Esophagus mucosa (tissue), 1 donor: Measurements from ENCODE around the gene ZNF784. TPM values are rescaled to one million over a fixed set of nuclear protein-coding genes. Genes with fewer than 3 reads are reported as not detected.
A peak's percentile ranks its signal among the peaks of the same experiment; 100 is the strongest.

Experiments used
- ATAC-seq: fragments of 200-7000 bp; cut with Tn5 transposase; one replicate; pipeline ENCODE4 v1.9.1; 2020
- total RNA-seq: library from RNA; stranded (reverse); gene quantifications from one replicate; pipeline ENCODE4 v1.2.4, GENCODE V29; 2023
- donor health status: DM: yes; HTN: yes; CAD: no.

Gene ZNF784
- total RNA-seq, 1 donor from 2014 or later, result 3.8 TPM

DNA sequence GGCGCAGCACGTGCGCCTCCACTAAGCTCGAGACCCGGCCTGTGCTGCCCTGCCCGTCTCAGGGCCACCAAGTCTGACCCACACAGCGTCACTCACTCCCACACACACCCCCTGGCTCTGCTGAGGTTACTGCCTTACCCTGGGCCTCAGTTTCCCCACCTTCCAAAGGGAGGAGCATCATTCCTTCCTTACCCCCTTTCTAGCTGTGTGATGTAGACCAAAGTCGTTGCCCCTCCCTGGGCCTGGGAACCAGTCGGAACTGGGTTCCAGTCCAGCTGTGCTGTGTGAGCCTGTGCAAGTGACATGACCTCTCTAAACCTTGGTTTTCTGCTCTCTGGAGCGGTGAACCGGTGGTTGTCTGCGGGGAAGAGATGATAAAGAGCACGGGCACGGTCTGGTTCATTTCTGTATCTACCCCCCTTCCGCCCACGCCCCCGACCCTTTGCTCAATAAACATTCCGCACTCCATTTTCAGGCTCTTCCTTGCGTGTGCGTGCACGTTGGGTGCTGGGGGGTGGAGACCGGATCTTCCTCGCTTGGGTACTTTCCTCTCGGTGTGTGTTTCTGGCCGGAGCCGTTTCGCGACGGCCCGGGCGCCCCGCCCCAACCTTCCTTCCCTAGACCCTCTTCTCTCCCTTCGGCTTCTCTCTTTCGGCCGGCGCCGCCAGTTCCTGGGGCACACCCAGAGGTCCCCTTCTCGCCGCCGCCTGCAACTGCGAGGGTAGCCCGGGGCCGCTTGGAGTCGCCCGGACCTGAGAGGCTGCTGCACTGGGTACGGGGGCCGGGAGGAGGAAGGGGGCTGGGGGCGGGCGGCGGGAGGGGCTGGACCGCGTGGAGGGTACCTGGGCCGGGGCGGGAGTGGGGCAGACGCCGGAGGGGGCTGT, 18.9 kb upstream of the ZNF784 start, which contains the start of gene ZNF581:
ZNF581 (plus strand) TSS at position 647 of the 884 bp plus-strand sequence. CDS start 923 bp downstream, outside the sequence.
- peak; percentile 64 for ATAC-seq

GRCh38 chr19:55642153-55643002, 18.0 kb upstream of the ZNF784 start:
- ATAC-seq, result peak; percentile 20

GRCh38 chr19:55641426-55642152, 17.2 kb upstream of the ZNF784 start:
- ATAC-seq, result no peak

- ATAC-seq, result peak; percentile 34
Observed at GRCh38 chr19:55640577-55641425, 16.4 kb upstream of the ZNF784 start, which contains the start of gene ZNF580. TSS of gene ZNF580 (plus strand) at chr19:55641002. CDS start at chr19:55642509, 1,507 bp downstream.

DNA sequence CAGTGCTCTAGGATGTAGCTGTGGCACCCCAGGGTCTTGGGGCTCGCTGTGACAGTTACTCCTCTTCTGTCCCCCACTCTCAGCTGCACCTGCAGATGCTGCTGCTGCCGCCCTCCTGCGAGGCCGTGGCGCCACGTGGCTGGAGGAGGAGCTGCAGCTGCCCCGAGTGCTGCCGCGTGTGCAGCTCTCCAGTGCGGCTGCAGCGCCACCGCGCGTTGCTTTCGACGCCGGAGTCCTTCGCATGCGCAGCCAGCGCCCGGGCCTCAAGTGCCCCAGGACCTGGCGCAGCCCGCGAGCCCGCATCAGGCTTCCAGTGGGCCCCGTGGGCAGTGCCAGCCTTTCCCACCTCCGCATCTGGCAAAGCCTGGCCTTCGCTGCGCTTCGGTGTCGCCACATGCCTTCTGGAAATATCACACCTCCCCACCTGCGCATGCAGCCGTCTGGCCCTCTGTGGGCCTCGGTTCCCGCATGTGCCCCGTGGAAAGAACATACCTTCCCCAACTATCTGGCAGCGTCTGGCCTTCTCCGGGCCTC, 15.7 kb upstream of the ZNF784 start:
- peak; percentile 41 for ATAC-seq

DNA sequence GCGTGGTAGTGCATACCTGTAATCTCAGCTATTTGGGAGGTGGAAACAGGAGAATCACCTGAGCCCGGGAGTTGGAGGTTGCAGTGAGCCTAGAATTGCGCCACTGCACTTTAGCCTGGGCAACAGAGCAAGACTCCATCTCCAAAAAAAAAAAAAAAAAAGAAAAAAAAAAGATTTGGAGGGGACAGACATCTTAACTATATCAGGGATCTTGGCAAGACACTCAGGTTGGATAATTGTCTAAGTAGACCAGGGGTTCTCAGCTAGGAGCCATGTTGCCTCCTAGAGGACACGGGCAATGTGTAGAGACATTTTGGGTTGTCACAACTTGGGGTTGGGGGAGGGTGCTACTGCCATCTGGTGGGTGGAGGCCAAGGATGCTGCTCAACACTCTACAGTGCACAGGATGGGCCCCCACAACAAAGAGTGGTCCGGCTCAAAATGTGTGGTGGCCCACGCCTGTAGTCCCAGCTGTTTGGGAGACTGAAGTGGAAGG, 14.5 kb upstream of the ZNF784 start:
- ATAC-seq, result no peak

DNA sequence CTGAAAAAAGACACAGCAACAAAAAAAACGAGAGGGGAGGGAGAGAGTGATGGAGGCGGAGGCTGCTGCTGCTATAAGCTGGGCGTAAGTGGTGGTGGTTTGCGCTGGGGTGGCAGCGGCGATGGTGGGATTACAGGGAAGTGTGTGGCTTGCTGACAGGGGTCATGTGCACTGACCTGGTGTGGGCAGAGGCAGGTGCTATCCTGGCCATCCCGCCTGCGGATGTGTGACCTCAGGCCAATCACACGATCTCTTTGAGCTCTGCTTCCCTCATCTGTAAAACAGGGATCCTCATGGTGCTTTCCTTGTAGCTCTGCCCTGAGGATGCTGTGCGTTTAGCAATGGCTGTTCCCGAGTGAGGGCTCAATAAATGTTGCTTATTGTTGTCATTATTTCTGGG, 13.2 kb upstream of the ZNF784 start:
- ATAC-seq, result no peak

- ATAC-seq, result no peak
Observed at GRCh38 chr19:55636723-55637122, 12.4 kb upstream of the ZNF784 start.

GRCh38 chr19:55635856-55636440, 11.6 kb upstream of the ZNF784 start:
- ATAC-seq, result no peak

- ATAC-seq, result peak; percentile 3
Observed at GRCh38 chr19:55635334-55635717, 11.0 kb upstream of the ZNF784 start.

DNA sequence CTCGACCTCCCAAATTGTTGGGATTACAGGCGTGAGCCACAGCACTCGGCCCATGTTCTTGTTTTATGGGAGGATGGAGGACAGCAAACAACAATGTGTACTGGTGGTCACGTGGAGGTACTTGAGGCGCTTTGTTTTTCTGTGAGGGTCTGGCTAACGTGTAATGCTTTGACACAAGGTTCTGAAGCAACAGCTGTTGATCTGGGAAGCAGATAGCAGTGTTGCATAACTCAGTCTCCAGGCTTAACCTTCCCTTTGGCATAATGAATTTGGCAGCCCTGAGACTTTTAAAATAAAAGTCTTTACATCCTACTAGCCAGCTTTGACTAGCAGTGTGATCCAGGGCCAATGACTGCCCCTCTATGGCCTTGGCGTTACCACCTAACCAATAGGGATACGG, 9.5 kb upstream of the ZNF784 start:
- ATAC-seq, result no peak

DNA sequence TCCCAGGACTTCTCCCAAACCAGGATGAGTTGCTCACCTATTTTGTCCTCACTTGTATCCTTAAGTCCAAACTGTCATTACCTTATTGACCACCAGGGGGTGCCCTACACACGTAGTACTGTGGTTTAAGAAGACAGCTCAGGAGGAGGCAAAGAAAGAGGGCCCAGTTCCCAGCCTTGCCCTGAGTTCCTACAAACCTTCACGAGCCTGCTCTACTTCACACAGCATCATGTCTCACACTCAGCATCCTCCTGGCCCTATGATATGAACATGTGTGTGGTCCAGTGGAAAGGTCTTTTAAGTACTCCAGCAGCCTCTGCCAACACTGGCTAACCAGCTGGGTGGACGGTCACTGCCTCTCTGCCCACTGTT, 8.1 kb upstream of the ZNF784 start:
- ATAC-seq, result peak; percentile 77

- ATAC-seq, result no peak
Observed at GRCh38 chr19:55626350-55626749, 2.0 kb upstream of the ZNF784 start.

DNA sequence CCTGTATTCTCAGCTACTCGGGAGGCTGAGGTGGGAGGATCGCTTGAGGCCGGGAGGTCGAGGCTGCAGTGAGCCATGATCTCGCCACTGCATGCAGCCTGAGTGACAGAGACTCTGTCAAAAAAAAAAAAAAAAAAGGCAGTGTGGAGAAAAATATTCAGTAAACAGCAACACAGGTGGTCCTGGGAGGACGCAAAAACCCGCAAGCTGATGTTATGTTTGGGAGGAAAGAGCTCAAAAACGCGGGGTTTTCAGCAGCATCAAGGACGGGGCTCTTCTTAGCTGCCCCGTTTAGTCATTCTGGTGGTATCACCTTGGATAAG, 599 bp upstream of the ZNF784 start:
- ATAC-seq, result no peak

DNA sequence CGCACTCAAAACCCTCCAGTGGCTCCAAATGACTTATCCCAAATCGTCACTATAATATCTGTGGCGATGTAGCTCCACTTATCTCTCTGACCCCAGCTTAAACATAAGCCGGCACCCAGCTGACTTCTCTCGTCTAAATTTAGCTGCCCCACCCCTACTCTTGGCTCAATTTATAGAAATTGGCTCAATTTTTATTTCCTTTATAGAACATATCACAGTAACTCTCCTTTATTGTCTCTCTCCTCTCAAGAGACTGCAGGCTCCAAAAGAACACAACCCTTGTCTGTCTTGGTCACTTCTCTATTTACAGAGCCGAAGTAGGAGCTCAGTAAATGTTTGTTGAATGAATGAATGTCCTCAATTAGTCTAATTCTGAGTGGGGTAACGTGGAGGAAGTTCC, 805 bp downstream of the ZNF784 start:
- no peak for ATAC-seq

GRCh38 chr19:55623130-55623529, 1.2 kb downstream of the ZNF784 start:
- ATAC-seq, result no peak

DNA sequence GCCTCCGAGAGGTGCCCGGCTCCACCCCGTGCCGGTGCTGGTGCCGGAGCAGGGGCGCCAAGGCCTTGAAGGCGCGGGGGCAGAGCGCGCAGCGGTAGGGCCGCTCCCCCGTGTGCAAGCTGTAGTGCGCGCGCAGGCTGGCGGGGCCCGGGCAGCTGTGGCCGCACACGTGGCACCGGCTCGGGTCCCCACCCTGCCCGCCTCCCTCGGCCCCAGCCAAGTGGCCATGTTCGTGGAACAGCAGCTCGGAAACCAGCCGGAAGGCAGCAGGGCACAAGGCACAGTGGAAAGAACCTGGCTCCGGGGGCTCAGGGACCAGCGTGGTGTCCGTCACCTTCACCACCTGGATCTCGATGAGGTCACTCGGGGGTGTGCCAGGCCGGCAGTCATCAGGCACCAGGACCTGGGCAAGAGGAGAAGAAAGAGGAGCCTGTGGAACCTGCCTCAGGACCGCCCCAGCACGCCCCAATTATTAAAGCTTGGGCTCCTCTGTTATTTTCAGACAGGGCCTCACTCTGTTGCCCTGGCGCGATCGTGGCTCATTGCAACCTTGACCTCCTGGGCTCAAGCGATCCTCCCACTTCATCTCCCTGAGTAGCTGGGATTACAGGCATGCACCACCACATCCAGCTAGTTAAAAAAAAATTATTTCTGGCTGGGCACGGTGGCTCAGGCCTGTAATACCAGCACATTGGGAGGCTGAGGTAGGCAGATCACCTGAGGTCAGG, 2.0 kb downstream of the ZNF784 start:
- ATAC-seq, result no peak

DNA sequence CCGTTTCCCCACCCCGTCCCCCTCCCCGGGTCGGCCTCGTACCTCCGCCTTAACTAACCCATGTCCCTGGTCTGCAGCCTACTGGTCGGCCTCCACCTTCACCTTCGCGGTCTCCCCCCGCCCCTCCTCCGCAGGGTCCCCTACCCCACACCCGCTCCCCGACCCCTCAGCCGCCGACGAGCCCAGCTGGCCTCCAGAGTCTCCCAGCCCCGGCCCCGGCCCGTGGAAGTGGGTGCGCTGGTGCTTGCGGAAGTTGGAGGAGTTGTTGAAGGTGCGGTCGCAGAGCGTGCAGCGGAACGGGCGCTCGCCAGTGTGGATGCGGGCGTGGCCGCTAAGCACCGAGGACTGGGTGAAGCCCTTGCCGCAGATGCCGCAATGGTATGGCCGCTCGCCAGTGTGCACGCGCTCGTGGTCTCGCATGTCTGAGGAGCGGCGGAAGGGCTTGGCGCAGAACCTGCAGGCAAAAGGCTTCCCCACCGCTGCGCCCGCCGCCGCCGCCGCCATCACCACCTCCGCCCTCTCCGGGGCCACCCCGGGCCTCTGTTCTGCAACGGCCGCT, 2.6 kb downstream of the ZNF784 start:
- ATAC-seq, result no peak

DNA sequence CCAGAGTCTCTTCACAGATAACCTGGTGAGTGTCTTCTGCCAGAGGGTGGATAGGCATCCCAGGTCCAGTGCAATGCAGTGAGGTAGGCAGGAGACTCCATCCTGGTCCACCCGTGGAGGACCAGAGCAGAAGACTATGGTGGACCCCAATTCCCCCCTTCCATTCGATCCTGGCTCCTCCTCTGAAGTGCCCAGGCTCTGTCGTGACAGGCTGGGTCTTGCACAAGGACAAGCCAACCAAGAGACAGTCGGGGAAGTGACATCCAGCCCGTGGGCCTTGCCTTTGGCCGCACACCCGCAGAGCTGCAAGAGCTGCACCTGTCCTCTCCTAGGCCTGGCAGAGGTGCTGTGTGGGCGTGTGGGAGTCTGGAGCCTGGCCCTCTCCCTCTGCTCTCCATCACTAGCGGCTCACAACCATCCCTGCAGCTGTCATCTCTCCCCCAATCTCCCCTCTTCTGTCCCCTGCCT, 3.1 kb downstream of the ZNF784 start:
- ATAC-seq, result no peak
